OCI-LY7 (cell line): ENCODE results near the gene PPM1L.

Experiments used
- EZH2phosphoT487 ChIP-seq: fragments of 200-600 bp; sonication (generic); IDR thresholded peaks from 2 replicates; pipeline ENCODE4 v1.6.1; 2018; ENCODE audit warnings: low read depth, borderline replicate concordance, mild to moderate bottlenecking, mixed run types, antibody characterized with exemption, low read length, moderate library complexity, mixed read lengths
- TF ChIP-seq, protein P1 (sequence below): fragments of 200-600 bp; sonication (generic); conservative IDR thresholded peaks from 2 replicates; pipeline ENCODE4 v1.5.1; 2014; ENCODE audit warnings: mild to moderate bottlenecking, antibody characterized with exemption, low read length, moderate library complexity, mixed read lengths

DNA sequence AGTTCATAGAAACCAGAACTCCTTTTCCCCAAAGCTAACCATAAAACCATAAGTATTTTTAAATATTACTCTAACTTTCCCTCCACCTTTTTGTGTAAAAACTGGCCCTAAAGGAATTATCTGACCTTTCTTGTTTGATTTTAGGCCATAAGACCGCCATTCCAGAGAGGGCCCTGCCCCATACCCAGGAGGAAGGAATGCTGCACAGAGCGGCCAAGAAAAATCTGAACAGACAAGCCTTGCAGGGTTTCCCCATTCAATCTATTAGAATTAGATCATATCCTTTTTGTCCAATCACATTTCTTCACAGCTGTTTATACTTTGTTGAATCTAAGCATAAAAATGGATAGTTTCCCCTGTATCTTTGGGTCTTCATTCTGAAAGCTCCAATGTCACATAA lies 252.1 kb downstream of the PPM1L start:
- TF ChIP-seq, protein P1, sequence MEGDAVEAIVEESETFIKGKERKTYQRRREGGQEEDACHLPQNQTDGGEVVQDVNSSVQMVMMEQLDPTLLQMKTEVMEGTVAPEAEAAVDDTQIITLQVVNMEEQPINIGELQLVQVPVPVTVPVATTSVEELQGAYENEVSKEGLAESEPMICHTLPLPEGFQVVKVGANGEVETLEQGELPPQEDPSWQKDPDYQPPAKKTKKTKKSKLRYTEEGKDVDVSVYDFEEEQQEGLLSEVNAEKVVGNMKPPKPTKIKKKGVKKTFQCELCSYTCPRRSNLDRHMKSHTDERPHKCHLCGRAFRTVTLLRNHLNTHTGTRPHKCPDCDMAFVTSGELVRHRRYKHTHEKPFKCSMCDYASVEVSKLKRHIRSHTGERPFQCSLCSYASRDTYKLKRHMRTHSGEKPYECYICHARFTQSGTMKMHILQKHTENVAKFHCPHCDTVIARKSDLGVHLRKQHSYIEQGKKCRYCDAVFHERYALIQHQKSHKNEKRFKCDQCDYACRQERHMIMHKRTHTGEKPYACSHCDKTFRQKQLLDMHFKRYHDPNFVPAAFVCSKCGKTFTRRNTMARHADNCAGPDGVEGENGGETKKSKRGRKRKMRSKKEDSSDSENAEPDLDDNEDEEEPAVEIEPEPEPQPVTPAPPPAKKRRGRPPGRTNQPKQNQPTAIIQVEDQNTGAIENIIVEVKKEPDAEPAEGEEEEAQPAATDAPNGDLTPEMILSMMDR, result no peak
- no peak for TF ChIP-seq EZH2phosphoT487
